MM.1S (cell line): ENCODE data around the gene DSCAML1.

Source experiments
- EZH2 ChIP-seq: fragments of 300-600 bp; sonication (generic); optimal IDR thresholded peaks from 2 replicates; pipeline ENCODE3; 2017; ENCODE audit warnings: low read depth, mild to moderate bottlenecking, antibody characterized with exemption, low read length, mixed read lengths
- EZH2phosphoT487 ChIP-seq: fragments of 300-600 bp; sonication (generic); IDR thresholded peaks from 2 replicates; pipeline ENCODE4 v1.6.1; 2018; ENCODE audit warnings: antibody characterized with exemption, low read length
- TF ChIP-seq, protein P1 (sequence below): fragments of 300-600 bp; sonication (generic); IDR thresholded peaks from 2 replicates; pipeline ENCODE4 v1.5.1; 2016; ENCODE audit warnings: antibody characterized with exemption, low read length, mixed read lengths

DNA sequence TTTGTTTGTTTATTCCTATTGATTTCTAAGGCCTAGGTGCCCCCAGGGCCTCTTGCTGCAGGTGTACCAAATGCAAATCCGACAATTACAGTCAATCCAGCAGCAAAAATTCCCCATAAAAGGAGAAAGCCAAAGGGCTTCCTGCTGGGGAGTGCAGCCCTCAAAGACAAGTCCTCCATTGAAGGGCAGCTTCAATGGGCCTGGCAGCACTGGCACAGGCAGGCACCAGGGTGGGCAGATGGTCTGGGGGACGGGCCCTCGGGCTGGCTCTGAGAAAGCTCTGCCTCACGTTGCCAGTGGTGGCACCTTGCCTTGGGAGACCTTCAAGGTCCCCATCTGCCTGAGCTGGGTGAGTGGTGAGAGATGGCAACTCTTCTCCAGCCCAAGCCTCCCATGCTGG is 128.0 kb downstream of the DSCAML1 start:
- TF ChIP-seq, protein P1, sequence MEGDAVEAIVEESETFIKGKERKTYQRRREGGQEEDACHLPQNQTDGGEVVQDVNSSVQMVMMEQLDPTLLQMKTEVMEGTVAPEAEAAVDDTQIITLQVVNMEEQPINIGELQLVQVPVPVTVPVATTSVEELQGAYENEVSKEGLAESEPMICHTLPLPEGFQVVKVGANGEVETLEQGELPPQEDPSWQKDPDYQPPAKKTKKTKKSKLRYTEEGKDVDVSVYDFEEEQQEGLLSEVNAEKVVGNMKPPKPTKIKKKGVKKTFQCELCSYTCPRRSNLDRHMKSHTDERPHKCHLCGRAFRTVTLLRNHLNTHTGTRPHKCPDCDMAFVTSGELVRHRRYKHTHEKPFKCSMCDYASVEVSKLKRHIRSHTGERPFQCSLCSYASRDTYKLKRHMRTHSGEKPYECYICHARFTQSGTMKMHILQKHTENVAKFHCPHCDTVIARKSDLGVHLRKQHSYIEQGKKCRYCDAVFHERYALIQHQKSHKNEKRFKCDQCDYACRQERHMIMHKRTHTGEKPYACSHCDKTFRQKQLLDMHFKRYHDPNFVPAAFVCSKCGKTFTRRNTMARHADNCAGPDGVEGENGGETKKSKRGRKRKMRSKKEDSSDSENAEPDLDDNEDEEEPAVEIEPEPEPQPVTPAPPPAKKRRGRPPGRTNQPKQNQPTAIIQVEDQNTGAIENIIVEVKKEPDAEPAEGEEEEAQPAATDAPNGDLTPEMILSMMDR = no peak
- TF ChIP-seq EZH2 (no peak), EZH2phosphoT487 (no peak)
